IMR-90 (cell line): ENCODE results near the gene SRD5A3. TPM values are rescaled to one million over a fixed set of nuclear protein-coding genes. Genes with fewer than 3 reads are reported as not detected.

Source experiments
- ATAC-seq: fragments of 200-7000 bp; cut with Tn5 transposase; 2 replicates; pipeline ENCODE4 v1.9.1; 2020; ENCODE audit warnings: low read depth, mild to moderate bottlenecking, moderate library complexity
- BruUV-seq: library from RNA; stranded (reverse); fragments of 400-500 nt; replicated peaks from 2 replicates; lab custom pipeline; 2021; lab: Mats Ljungman, UMichigan
- CTCF ChIA-PET: fragments of 300-600 bp; formaldehyde crosslinking; extraction: SDS; loops from one replicate; lab custom pipeline; 2021; ENCODE audit warnings: antibody characterized with exemption; lab: Yijun Ruan, JAX
- POLR2A ChIA-PET: fragments of 300-600 bp; sonication (Branson Sonifier 250); formaldehyde crosslinking; loops from one replicate; lab custom pipeline; 2022; ENCODE audit warnings: antibody characterized with exemption; ENCODE audit not compliant: unreplicated experiment; lab: Charles Lee
- DNase-seq: peaks from one replicate; pipeline ENCODE4 v3.0.0; 2013
- H2AFZ ChIP-seq: replicated peaks from 2 replicates; pipeline ENCODE3; 2013; ENCODE audit warnings: low read length, mild to moderate bottlenecking; ENCODE audit not compliant: poor library complexity
- H2AK5ac ChIP-seq: 2 replicates; pipeline ENCODE4 v1.6.1; 2013; ENCODE audit warnings: low read depth, low read length, inconsistent platforms
- H2AK9ac ChIP-seq: replicated peaks from 2 replicates; pipeline ENCODE3; 2013; ENCODE audit warnings: mild to moderate bottlenecking, low read depth, low read length, moderate library complexity; ENCODE audit not compliant: poor library complexity
- H2BK120ac ChIP-seq: 2 replicates; pipeline ENCODE4 v1.6.1; 2013; ENCODE audit warnings: low read depth, low read length, inconsistent platforms
- H2BK15ac ChIP-seq: 3 replicates; pipeline ENCODE4 v1.6.1; 2013; ENCODE audit warnings: low read depth, low read length, inconsistent platforms
- H2BK20ac ChIP-seq: 2 replicates; pipeline ENCODE4 v1.6.1; 2013; ENCODE audit warnings: low read depth, mild to moderate bottlenecking, inconsistent platforms, low read length, moderate library complexity
- H2BK5ac ChIP-seq: 2 replicates; pipeline ENCODE4 v1.6.1; 2013; ENCODE audit warnings: mild to moderate bottlenecking, low read depth, low read length, inconsistent platforms; ENCODE audit not compliant: poor library complexity, severe bottlenecking
- H3K14ac ChIP-seq: replicated peaks from 2 replicates; pipeline ENCODE4 v1.6.1; 2013; ENCODE audit warnings: low read depth, low read length, inconsistent platforms
- H3K18ac ChIP-seq: 2 replicates; pipeline ENCODE4 v1.6.1; 2013; ENCODE audit warnings: low read depth, low read length, control low read depth
- H3K23ac ChIP-seq: 2 replicates; pipeline ENCODE4 v1.6.1; 2013; ENCODE audit warnings: low read depth, low read length, inconsistent platforms
- H3K27ac ChIP-seq: 2 replicates; pipeline ENCODE4 v1.5.1; 2013; ENCODE audit warnings: mild to moderate bottlenecking, control low read depth, low read length; ENCODE audit not compliant: insufficient read depth
- H3K27me3 ChIP-seq: 2 replicates; pipeline ENCODE4 v1.6.1; 2013; ENCODE audit warnings: low read length; ENCODE audit not compliant: control insufficient read depth, insufficient read depth
- H3K36me3 ChIP-seq: 2 replicates; pipeline ENCODE4 v1.6.1; 2013; ENCODE audit warnings: low read length, mixed read lengths; ENCODE audit not compliant: control insufficient read depth, insufficient read depth
- H3K4ac ChIP-seq: 2 replicates; pipeline ENCODE4 v1.6.1; 2013; ENCODE audit warnings: low read depth, low read length, inconsistent platforms
- H3K4me1 ChIP-seq: 2 replicates; pipeline ENCODE4 v1.6.1; 2013; ENCODE audit warnings: low read length, mixed read lengths; ENCODE audit not compliant: control insufficient read depth, insufficient read depth
- H3K4me2 ChIP-seq: 2 replicates; pipeline ENCODE4 v1.6.1; 2013; ENCODE audit warnings: low read depth, mild to moderate bottlenecking, control low read depth, low read length, moderate library complexity
- H3K4me3 ChIP-seq: 2 replicates; pipeline ENCODE4 v1.5.1; 2013; ENCODE audit warnings: low read depth, mild to moderate bottlenecking, control low read depth, low read length, moderate library complexity; ENCODE audit not compliant: insufficient read depth
- H3K56ac ChIP-seq: 2 replicates; pipeline ENCODE4 v1.6.1; 2013; ENCODE audit warnings: low read length, inconsistent platforms; ENCODE audit not compliant: insufficient read depth; ENCODE audit errors: extremely low read depth
- H3K79me1 ChIP-seq, 2 experiments: 2 replicates each; pipeline ENCODE4 v1.6.1; 2013; ENCODE audit warnings: low read length in 2 of 2, inconsistent platforms in 1 of 2, low read depth in 1 of 2
- H3K9ac ChIP-seq: 2 replicates; pipeline ENCODE4 v1.6.1; 2013; ENCODE audit warnings: low read depth, low read length, control low read depth
- H3K9me1 ChIP-seq: 2 replicates; pipeline ENCODE4 v1.6.1; 2013; ENCODE audit warnings: low read length, inconsistent platforms; ENCODE audit not compliant: insufficient read depth
- H3K9me3 ChIP-seq: 2 replicates; pipeline ENCODE4 v1.6.1; 2013; ENCODE audit warnings: low read length; ENCODE audit not compliant: control insufficient read depth, insufficient read depth
- H4K20me1 ChIP-seq: 2 replicates; pipeline ENCODE4 v1.6.1; 2013; ENCODE audit warnings: low read length, inconsistent platforms; ENCODE audit not compliant: insufficient read depth
- H4K5ac ChIP-seq: 2 replicates; pipeline ENCODE4 v1.6.1; 2013; ENCODE audit warnings: mild to moderate bottlenecking, low read depth, low read length, control low read depth
- H4K8ac ChIP-seq, 2 experiments: 2 replicates each; pipeline ENCODE4 v1.6.1; 2013; ENCODE audit warnings: low read depth in 2 of 2, low read length in 2 of 2, control low read depth in 1 of 2, inconsistent platforms in 1 of 2
- H4K91ac ChIP-seq: 2 replicates; pipeline ENCODE4 v1.6.1; 2013; ENCODE audit warnings: low read depth, low read length, inconsistent platforms; ENCODE audit not compliant: insufficient read depth
- BHLHE40 ChIP-seq: fragments of 150-350 bp; IDR thresholded peaks from 2 replicates; pipeline ENCODE4 v1.6.1; 2016; ENCODE audit warnings: mild to moderate bottlenecking, low read depth, low read length
- CEBPB ChIP-seq: IDR thresholded peaks from 2 replicates; pipeline ENCODE4 v1.6.1; 2012; ENCODE audit warnings: low read depth, low read length, improper control_type of control experiment
- CHD1 ChIP-seq: IDR thresholded peaks from 2 replicates; pipeline ENCODE4 v1.6.1; 2012; ENCODE audit warnings: low read depth, low read length, improper control_type of control experiment
- ELK1 ChIP-seq: fragments of 150-350 bp; IDR thresholded peaks from 2 replicates; pipeline ENCODE4 v1.6.1; 2016; ENCODE audit warnings: low read depth, mild to moderate bottlenecking, low read length, moderate library complexity, borderline replicate concordance
- FOS ChIP-seq: fragments of 150-350 bp; IDR thresholded peaks from 2 replicates; pipeline ENCODE4 v1.6.1; 2016; ENCODE audit warnings: low read depth, low read length
- MAFK ChIP-seq: IDR thresholded peaks from 2 replicates; pipeline ENCODE4 v1.6.1; 2012; ENCODE audit warnings: low read depth, low read length, improper control_type of control experiment
- MAZ ChIP-seq: IDR thresholded peaks from 2 replicates; pipeline ENCODE4 v1.6.1; 2012; ENCODE audit warnings: low read depth, mild to moderate bottlenecking, low read length, improper control_type of control experiment, moderate library complexity, borderline replicate concordance
- MXI1 ChIP-seq: IDR thresholded peaks from 2 replicates; pipeline ENCODE4 v1.6.1; 2012; ENCODE audit warnings: low read depth, mild to moderate bottlenecking, low read length, moderate library complexity, borderline replicate concordance
- NFE2L2 ChIP-seq: fragments of 150-350 bp; IDR thresholded peaks from 2 replicates; pipeline ENCODE4 v1.6.1; 2016; ENCODE audit warnings: low read depth, mild to moderate bottlenecking, low read length
- POLR2A ChIP-seq: IDR thresholded peaks from 2 replicates; pipeline ENCODE4 v1.6.1; 2012; ENCODE audit warnings: mild to moderate bottlenecking, low read depth, low read length
- RAD21 ChIP-seq: IDR thresholded peaks from 2 replicates; pipeline ENCODE4 v1.6.1; 2012; ENCODE audit warnings: low read length, improper control_type of control experiment
- RCOR1 ChIP-seq: IDR thresholded peaks from 2 replicates; pipeline ENCODE4 v1.6.1; 2012; ENCODE audit warnings: mild to moderate bottlenecking, low read length, improper control_type of control experiment; ENCODE audit not compliant: insufficient replicate concordance
- RFX5 ChIP-seq: IDR thresholded peaks from 2 replicates; pipeline ENCODE4 v1.8.0; 2012; ENCODE audit warnings: low read depth, mild to moderate bottlenecking, low read length, moderate library complexity
- SMC3 ChIP-seq: fragments of 150-350 bp; IDR thresholded peaks from 2 replicates; pipeline ENCODE4 v1.6.1; 2016; ENCODE audit warnings: low read depth, mild to moderate bottlenecking, antibody characterized with exemption, low read length, moderate library complexity
- USF2 ChIP-seq: fragments of 150-350 bp; IDR thresholded peaks from 2 replicates; pipeline ENCODE4 v1.6.1; 2017; ENCODE audit warnings: mild to moderate bottlenecking, antibody characterized with exemption, low read length, low read depth
- WGBS, 2 experiments: methylation state at CpG; one replicate each; pipeline versions ENCODE4 v1.1.5 to v1.1.7; 2013; ENCODE audit warnings: missing lambda C conversion rate in 2 of 2; ENCODE audit not compliant: insufficient read length in 1 of 2; ENCODE audit errors: extremely low coverage in 2 of 2; 5-methylcytosine and 5-hydroxymethylcytosine counted together
- dilution Hi-C: fragments of 300-500 bp; cut with HindIII; formaldehyde crosslinking; loops from one replicate; pipeline ENCODE4 v1.14.3; 2018; ENCODE audit warnings: low sequenced_read_pairs; ENCODE audit not compliant: unreplicated experiment
- in situ Hi-C: fragments of 300-500 bp; cut with MboI; formaldehyde crosslinking; loops from 3 replicates; pipeline ENCODE4 v1.14.3; 2019; ENCODE audit warnings: low sequenced_read_pairs, inconsistent platforms, mixed read lengths
- intact Hi-C: fragments of 100-400 bp; cut with micrococcal nuclease; formaldehyde crosslinking; loops from 2 replicates; pipeline ENCODE4 v1.10.0; 2022
- polyA plus RNA-seq, 3 experiments: library from polyadenylated mRNA; depleted of rRNA; stranded (reverse); fragments of >200 nt; gene quantifications; 2 replicates each; pipeline ENCODE4 v1.2.3, GENCODE V29; 2012; ENCODE audit warnings: low replicate concordance in 1 of 3
- total RNA-seq: library from RNA; depleted of rRNA; stranded (reverse); fragments of >200 nt; gene quantifications from 2 replicates; pipeline ENCODE4 v1.2.3, GENCODE V29; 2012

SRD5A3 gene
- total and polyA plus RNA-seq, 2 of the 4 experiments (the other 2 are of a cell fraction), result 5.6 to 6.8 TPM

- TF ChIP-seq NFE2L2, result no peak
- no peak for TF ChIP-seq FOS
- TF ChIP-seq CHD1, result no peak
- TF ChIP-seq USF2, result no peak
- no peak for TF ChIP-seq ELK1
- TF ChIP-seq MAFK, result no peak
- no peak for TF ChIP-seq RCOR1
- TF ChIP-seq MAZ, result no peak
- no peak for TF ChIP-seq RAD21
- TF ChIP-seq SMC3, result no peak
- no peak for TF ChIP-seq POLR2A
- TF ChIP-seq MXI1, result no peak
- TF ChIP-seq RFX5, result no peak
- no peak for TF ChIP-seq BHLHE40
- TF ChIP-seq CEBPB, result no peak
- Histone ChIP-seq H3K27me3 (peaks cover 20% of the 10 kb centered on the region), H2BK5ac (no peak overlapping the region), H3K9ac (no peak overlapping the region), H3K23ac (no peak overlapping the region), H2BK15ac (no peak overlapping the region), H3K79me1 (no peaks in the 10 kb centered on the region), H4K8ac (no peak overlapping the region), H3K4me3 (no peak overlapping the region), H3K4ac (no peak overlapping the region), H2AFZ (no peak overlapping the region), H4K5ac (no peak overlapping the region), H2BK120ac (no peak overlapping the region), H2AK9ac (no peak overlapping the region), H3K27ac (no peak overlapping the region), H3K18ac (no peak overlapping the region), H3K4me2 (no peak overlapping the region), H3K56ac (no peak overlapping the region), H3K9me3 (no peaks in the 10 kb centered on the region), H2BK20ac (no peak overlapping the region), H3K9me1 (no peaks in the 10 kb centered on the region), H4K91ac (no peak overlapping the region), H3K4me1 (no peaks in the 10 kb centered on the region), H2AK5ac (no peak overlapping the region), H4K20me1 (no peaks in the 10 kb centered on the region), H3K14ac (no peak overlapping the region), H3K36me3 (no peaks in the 10 kb centered on the region)
- BruUV-seq, result no TSS peak
- WGBS, 2 experiments, result 83% methylated on average over 1 of the region's 5 CpGs; no CpG with 5 or more reads in 1 of the 2 experiments
- dilution Hi-C loops (no loop called here), intact Hi-C loops (no loop called here), in situ Hi-C loops (loop anchor here (5.0 to 25.0 kb wide), 3 partner anchors 346 to 931 kb away; no protein-coding TSS in a partner anchor)
- POLR2A ChIA-PET, result no interaction called here
- CTCF ChIA-PET, result interaction anchor here (0.6 to 2.6 kb wide), 2 partner anchors 347 to 1007 kb away, joined by 3 to 9 read pairs; no protein-coding TSS in a partner anchor
- DNase-seq (no peak), ATAC-seq (no peak)
These were observed 27.6 kb upstream of the SRD5A3 start for GRCh38 chr4:55318175-55319129.
